ENCODE measurements around the gene RAB19.

The RAB19 gene

DNA sequence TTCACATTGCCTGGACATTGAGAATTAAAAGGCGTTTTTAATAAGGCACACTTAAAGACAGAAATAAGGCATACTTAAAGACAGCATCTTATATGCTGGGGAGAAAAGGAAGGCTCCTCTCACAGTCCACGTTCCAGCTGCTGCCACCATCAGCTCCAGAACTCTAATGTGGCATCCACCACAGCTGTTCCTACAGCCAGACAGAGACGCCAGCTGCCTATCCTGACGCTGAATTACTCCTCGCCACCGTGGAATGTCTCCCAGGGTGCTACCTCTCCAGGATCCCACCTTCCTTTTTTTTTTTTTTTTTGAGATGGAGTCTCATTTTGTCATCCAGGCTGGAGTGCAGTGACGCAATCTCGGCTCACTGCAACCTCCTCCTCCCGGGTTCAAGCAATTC lies 36.3 kb upstream of the RAB19 start:
- TF ChIP-seq, protein P1, sequence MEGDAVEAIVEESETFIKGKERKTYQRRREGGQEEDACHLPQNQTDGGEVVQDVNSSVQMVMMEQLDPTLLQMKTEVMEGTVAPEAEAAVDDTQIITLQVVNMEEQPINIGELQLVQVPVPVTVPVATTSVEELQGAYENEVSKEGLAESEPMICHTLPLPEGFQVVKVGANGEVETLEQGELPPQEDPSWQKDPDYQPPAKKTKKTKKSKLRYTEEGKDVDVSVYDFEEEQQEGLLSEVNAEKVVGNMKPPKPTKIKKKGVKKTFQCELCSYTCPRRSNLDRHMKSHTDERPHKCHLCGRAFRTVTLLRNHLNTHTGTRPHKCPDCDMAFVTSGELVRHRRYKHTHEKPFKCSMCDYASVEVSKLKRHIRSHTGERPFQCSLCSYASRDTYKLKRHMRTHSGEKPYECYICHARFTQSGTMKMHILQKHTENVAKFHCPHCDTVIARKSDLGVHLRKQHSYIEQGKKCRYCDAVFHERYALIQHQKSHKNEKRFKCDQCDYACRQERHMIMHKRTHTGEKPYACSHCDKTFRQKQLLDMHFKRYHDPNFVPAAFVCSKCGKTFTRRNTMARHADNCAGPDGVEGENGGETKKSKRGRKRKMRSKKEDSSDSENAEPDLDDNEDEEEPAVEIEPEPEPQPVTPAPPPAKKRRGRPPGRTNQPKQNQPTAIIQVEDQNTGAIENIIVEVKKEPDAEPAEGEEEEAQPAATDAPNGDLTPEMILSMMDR (IDR thresholded peaks at IDR 0.05; ENCODE audit: insufficient read depth, low read length, poor library complexity, severe bottlenecking) = no peak
- DNase-seq (ENCODE audit: extremely low read depth, insufficient read length) = no peak

DNA sequence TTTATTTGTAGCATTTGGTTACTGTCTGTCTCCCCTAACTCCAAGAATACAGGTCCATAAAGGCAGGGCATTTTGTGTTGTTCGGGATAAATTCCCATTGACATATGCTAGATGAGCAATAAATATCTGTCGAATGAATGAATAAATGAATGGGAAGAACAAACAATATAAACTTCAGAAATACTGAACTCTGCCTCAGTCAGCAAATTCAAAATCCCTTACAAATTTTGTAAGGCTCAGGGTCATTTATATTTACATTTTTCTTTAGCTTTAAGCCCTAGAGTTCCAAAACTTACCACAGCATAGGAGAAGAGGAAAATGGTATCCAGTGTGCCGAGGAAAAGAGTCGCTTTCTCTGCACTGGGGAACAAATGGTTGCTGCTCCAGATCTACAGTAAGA lies 34.6 kb upstream of the RAB19 start:
- no peak for DNase-seq (ENCODE audit: extremely low read depth, insufficient read length)
- Histone ChIP-seq H3K4me3 (replicated peaks; ENCODE audit: low read depth, low read length) (no peak overlapping the region), H3K36me3 (ENCODE audit: control insufficient read depth, insufficient read depth, low read length) (no peaks in the 10 kb centered on the region), H3K27me3 (replicated peaks; ENCODE audit: control insufficient read depth, insufficient read depth, low read length) (no peaks in the 10 kb centered on the region)
- TF ChIP-seq, protein P1 (IDR thresholded peaks at IDR 0.05; ENCODE audit: insufficient read depth, low read length, poor library complexity, severe bottlenecking) = no peak

More for the DNA sequence above, 36.3 kb upstream of the RAB19 start:
- H3K4me3 ChIP-seq (replicated peaks; ENCODE audit: low read depth, low read length) = no peak overlapping the region
- no peaks in the 10 kb centered on the region for H3K27me3 ChIP-seq (replicated peaks; ENCODE audit: control insufficient read depth, insufficient read depth, low read length)
- no peaks in the 10 kb centered on the region for H3K36me3 ChIP-seq (ENCODE audit: control insufficient read depth, insufficient read depth, low read length)

DNA sequence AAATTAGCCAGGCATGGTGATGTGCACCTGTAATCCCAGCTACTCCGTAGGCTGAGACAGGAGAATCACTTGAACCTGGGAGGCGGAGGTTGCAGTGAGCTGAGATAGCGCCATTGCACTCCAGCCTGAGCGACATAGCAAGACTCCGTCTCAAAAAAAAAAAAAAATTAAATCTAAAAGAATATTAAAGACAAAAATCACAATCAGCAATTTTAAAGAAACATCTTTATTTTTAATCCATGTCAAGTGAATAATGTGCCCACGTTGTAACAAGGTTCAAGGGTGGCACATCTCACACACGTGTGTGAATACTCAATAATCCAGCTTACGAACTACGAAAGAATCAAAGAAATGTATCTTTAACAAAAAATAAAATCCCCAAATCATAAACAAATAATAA lies 28.5 kb upstream of the RAB19 start:
- Histone ChIP-seq H3K27me3 (replicated peaks; ENCODE audit: control insufficient read depth, insufficient read depth, low read length) (no peaks in the 10 kb centered on the region), H3K36me3 (ENCODE audit: control insufficient read depth, insufficient read depth, low read length) (no peaks in the 10 kb centered on the region), H3K4me3 (replicated peaks; ENCODE audit: low read depth, low read length) (no peak overlapping the region)
- no peak for DNase-seq (ENCODE audit: extremely low read depth, insufficient read length)
- TF ChIP-seq, protein P1 (IDR thresholded peaks at IDR 0.05; ENCODE audit: insufficient read depth, low read length, poor library complexity, severe bottlenecking) = no peak

DNA sequence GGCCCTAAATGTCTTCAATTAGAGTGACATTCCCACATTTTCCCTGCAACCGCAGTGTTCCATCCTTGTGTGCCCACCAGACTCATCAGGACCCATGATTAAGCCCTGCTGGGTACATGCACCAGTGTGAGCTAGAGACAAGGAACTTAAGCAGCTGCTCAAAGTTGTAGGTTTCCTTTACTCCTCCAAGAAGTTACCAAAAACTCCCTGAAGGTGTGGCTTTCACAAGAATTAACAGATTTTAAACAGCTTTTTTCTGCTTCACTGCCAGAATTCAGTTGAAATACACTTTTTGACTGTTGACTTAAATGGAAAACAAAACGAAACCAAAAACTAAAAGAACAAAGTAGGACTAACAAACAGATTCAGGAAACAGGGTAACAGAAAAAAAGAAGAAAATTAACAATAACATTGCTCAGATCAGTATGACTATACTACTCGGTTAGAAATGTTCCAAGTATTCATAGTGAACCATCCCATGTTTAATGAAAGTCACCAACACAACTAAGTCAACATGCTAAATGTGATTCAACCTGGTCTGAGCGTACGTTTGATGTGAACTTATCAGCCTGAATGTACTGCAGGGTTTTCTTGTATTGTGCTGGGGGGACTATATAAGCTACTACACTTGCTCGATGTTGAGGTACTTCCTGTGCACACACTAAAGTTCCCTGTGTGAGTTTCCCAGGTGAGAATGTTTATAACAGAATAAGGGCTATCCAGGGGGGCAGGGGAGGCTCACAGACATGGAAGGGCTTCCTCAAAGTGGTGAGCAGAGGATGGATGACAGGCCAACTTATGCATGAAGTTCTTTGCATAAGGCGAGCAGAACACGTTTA lies 27.7 kb upstream of the RAB19 start:
- H3K36me3 ChIP-seq (ENCODE audit: control insufficient read depth, insufficient read depth, low read length) = no peaks in the 10 kb centered on the region

DNA sequence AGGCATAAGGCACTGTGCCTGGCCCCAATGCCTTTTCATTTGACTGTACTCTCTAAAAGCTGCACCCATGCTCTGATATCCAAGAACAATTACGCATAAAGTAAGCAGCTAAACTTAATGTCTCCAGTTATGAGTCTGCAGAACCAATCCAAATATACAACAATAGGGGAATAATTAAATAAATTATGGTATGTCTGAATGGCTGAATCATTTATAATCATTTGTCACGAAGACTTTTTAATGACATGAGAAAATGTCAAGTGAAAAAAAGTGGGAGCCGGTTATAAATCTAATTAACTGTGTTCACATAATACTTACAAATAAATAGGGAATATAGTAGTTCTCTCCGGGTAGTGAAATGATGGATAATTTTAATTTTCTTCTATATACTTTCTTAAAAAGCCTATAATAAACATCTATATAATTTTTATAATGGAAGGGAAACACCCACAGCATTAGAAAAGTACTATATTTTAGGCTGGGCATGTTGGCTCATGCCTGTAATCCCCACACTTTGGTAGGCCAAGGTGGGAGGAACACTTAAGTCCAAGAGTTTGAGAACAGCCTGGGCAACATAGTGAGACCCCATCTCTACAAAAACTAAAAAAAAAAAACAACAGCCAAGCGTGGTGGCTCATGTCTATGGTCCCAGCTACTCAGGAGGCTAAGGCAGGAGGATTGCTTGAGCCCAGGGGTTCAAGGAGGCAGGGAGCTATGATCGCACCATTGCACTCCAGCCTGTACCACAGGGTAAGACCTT lies 19.7 kb upstream of the RAB19 start:
- TF ChIP-seq, protein P1 (IDR thresholded peaks at IDR 0.05; ENCODE audit: insufficient read depth, low read length, poor library complexity, severe bottlenecking) = no peak
- no peak for DNase-seq (ENCODE audit: extremely low read depth, insufficient read length)
- no peak overlapping the region for H3K4me3 ChIP-seq (replicated peaks; ENCODE audit: low read depth, low read length)
- H3K36me3 ChIP-seq (ENCODE audit: control insufficient read depth, insufficient read depth, low read length) = no peaks in the 10 kb centered on the region
- H3K27me3 ChIP-seq (replicated peaks; ENCODE audit: control insufficient read depth, insufficient read depth, low read length) = no peaks in the 10 kb centered on the region

More for the DNA sequence above, 27.7 kb upstream of the RAB19 start:
- TF ChIP-seq, protein P1 (IDR thresholded peaks at IDR 0.05; ENCODE audit: insufficient read depth, low read length, poor library complexity, severe bottlenecking) = no peak
- Histone ChIP-seq H3K27me3 (replicated peaks; ENCODE audit: control insufficient read depth, insufficient read depth, low read length) (no peaks in the 10 kb centered on the region), H3K4me3 (replicated peaks; ENCODE audit: low read depth, low read length) (no peak overlapping the region)
- no peak for DNase-seq (ENCODE audit: extremely low read depth, insufficient read length)

Measured in GM06990 (cell line).